GM19328 (cell line): ENCODE results near the gene NADK.
A peak's percentile ranks its signal among the peaks of the same experiment; 100 is the strongest.

Experiments used
- ATAC-seq: cut with Tn5 transposase; IDR thresholded peaks from one replicate; pipeline ENCODE4 v1.9.1; 2021; ENCODE audit warnings: mild to moderate bottlenecking, moderate library complexity; ENCODE audit not compliant: unreplicated experiment

NADK gene, protein sequence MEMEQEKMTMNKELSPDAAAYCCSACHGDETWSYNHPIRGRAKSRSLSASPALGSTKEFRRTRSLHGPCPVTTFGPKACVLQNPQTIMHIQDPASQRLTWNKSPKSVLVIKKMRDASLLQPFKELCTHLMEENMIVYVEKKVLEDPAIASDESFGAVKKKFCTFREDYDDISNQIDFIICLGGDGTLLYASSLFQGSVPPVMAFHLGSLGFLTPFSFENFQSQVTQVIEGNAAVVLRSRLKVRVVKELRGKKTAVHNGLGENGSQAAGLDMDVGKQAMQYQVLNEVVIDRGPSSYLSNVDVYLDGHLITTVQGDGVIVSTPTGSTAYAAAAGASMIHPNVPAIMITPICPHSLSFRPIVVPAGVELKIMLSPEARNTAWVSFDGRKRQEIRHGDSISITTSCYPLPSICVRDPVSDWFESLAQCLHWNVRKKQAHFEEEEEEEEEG

DNA sequence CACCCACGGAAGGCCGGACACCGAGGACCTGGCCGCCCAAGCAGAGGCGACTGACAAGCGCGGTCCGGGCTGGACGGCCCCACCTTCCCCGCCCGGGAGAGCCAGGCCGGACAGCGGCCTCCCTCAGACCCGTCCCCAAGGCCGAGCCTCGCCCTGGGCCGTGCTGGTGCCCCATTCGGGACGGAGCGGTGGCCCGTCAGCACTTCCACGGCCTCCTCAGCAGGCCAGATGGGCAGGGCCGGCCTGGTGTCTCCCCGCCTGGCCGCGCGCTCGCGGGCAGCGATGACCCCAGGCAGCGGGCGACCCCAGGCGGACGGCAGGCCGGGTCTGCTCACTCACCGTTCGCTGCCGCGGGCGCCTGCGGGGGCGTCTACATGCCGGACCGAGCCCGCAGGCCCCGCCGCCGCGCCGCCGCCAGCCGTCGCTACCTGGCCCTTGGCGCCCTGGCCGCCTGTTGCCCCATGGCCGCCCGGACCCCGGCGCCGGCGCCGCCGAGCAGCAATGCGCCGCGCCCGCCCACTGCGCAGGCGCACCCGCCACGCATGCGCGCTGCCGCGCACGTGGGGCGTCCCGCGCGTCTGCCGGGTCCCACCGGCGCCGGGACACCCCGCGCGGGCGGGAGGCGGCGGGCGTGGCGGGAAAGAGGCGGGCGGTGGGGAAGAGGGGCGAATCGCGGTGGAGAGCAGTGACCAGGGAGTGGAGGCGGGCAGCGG lies at the start of gene NADK:
NADK (minus strand) TSS at position 521 of the 713 bp plus-strand sequence. CDS start 13,064 bp downstream, outside the sequence.
- ATAC-seq: peak; percentile 42

DNA sequence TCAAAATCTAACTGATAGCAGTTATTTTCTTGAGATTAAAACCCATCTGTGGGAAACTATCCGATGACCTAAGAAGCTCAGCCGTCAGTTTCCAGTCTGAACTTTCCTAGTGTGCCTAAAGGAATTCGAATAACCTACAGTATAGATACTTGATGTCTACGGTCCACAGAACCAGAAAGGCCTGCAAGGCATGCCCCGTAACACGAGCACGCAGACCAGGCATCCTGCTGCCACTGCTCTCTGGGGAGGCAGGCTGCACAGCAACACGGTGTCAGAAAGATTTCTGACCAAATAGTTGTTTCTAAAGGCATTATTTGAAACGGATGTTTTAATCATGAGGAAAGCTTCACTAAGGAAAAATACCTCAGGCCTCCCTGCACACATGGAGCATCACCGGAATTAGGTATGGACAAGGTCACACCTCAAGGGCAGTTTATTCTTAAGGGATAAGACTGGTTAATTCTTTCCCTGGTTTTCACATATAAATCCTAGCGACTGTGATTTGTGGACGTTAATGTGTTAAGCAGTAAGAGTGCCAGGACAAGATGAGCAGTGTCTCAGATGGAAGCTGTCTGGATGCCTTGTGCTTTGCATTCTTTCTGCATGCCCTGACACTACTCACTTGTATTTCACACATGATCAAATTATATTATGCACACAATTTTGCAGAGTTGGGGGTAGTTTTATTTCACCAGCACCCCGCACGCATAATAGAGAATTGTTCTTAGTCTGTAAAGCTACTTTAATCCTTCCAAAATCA lies 49.0 kb upstream of the NADK start:
- ATAC-seq: no peak

DNA sequence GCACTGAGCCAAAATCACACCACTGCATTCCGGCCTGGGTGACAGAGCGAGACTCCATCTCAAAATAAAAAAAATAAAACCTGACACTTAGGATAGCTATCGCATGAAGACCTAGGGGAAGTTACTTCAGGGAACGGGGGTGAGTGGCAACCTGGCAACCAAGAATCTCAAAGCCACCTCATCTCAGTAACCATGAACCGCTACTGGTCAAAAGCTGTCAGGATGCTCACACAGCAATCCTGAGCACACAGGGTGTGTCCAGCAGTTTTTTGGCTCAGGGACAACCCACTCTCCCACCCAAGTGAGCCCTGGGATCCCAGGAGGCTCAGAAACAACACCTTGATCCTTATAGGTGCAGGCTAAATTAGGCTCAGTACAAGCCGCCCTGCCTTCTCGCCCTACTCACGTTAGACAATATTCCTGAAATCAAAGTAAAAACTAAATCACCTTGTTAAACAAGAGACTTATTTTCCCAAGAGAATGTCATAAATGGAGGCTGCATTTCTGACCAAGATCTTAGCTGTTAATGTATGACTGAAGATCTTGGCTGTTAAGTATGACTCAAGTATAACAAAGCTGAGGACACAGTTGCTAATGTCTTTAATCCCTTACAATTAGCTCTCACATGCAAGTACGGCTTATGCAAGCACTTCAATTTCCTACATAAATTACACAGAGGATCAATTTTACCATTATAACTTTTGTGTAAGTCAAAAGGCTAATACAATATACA lies 48.3 kb upstream of the NADK start:
- ATAC-seq: no peak

DNA sequence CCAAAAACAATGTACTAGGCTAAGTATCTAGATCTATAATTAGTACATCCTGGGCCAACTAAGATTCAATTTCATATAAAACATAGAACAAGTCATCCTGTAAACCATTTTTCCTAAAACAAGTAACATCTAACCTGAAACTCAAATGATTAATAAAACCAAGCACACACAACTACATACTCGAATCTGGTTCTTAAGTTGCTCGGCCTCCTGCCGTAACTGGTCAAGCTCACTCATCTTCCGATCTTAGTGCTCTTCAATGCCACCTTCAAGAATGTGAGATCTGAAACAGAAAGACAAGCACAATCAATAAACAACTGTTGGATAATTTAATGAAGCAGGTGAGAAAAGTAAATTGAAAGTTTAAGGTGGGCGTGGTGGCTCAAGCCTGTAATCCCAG lies 46.9 kb upstream of the NADK start:
- ATAC-seq: no peak

DNA sequence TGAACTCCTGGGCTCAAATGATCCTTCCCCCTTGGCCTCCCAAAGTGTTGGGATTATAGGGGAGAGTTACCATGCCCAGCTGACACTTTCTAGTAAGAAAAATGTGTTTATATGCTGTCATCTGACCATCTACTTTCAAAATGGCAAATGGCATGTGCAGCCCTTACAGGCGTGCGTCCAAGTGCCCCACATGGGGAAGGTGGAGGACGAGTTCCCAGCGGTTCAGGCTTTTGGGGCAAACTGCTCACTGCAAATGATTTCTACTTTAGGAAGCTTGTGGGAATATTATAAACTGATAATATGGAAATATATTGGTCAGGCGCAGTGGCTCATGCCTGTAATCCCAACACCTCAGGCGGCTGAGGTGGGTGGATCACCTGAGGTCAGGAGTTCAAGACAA lies 41.5 kb upstream of the NADK start:
- no peak for ATAC-seq

DNA sequence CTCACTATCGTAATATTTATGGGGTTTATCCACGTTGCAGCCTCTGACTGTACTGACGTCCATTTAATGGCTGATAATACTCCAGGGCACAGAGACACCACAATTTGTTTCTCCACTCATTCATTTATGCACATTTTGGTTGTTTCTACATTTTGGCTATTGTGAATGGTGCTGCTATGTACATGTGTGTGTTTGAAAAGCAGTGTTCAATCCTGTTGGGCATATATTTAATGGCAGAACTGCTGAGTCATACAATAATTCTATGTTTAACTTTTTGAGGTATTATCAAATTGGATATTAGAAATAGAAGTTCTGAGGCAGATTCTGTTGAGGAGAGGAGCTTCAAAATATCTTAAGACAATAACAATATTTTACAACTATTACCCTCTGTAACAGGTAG lies 39.0 kb upstream of the NADK start:
- ATAC-seq: no peak

DNA sequence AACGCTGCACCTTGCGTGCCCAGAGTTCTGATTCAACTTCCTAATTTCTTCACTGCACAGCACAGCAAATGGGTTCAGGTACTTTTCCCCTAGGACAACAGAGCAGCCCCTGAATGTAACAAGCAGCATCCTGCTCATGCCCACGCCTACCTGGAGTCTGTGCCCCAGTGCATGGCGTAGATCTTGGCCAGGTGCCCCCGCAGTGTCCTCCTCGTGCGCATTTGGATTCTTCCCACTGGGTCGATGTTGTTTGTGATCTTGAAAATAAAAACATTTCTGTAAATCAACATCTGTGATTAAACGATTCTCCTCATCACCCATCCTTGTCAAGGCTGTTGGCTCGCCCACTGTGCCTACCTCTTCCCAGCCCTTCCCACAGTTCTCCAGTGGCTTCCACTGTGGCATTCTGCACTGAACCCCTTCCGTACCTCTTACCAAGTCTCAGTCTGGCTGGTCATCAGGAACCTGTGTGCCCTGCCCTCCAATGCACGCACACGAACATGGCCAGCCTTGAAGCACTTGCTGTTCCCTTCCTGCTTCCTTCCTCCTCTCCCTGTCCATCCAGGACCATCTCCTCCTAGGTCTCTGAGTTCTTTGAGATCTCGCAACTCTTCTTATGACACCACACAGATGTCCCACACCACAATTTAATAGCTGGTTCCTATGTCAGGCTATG lies 37.5 kb upstream of the NADK start:
- ATAC-seq: no peak

DNA sequence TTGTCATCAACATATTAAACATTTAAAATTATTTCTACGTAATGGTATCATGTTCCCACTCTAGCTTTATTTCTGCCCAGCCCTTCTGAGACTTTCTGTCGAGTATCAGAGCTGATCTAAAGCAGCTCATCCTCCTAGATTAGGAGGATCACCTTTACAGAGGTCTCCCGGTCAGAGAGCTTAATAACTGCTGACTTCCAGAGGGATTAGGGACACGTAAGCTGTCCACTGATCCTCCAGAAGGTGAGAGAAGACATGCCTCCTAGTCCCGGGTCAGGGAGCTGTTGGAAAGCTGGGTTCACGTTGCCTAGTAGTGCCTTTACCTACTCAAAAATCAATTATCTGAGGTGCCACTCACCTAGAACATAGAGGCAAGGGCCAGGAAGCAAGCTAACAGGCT lies 31.2 kb upstream of the NADK start:
- ATAC-seq: no peak

DNA sequence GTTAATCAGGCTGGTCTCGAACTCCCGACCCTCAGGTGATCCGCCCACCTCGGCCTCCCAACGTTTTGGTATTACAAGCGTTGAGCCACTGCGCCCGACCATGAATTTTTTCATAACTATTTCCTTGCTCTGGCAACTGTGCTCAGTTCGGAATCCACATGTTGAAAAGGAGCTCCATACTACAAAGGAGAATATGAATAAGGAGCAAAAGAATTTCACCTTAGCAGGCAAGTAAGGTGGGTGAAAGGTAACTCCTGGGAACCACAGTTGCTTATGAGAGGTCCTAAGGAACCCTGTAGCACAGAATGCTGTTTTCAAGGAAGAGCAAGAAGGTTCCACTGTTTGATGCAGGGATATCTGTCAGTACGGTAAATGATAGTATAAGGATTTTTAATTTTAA lies 29.9 kb upstream of the NADK start:
- ATAC-seq: no peak

DNA sequence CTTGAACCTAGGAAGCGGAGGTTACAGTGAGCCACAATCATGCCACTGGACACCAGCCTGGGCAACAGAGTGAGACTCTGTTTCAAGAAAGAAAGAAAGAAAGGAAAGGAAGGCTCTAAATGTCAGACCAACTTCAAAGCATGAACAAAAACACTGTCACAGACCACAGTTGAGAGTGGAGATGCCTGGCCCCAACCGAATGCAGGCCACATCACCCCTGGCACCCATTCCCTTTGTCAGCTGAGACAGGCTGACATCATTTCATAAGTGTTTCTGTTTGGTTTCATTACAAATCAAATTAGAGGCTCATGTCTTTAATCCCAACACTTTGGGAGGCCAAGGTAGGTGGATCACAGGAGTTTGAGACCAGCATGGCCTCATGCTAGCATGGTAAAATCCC lies 28.6 kb upstream of the NADK start:
- no peak for ATAC-seq

DNA sequence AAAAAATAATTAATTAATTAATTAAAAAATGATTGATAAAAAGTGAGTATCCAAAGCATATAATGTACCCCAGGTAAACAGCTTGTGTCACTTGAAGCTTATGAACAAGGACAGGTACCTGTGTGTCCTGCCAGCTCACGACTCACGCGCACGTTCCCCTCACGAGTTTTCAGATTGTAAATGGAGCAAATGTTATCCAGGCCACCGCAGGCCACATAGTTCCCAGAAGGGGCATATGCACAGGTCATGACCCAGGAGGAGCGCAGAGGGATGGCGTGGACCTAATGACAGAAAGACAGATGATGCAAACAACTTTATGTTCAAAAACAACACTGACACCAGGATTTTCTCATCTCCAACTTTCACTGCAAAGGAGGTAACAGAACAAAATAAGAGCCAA lies 26.0 kb upstream of the NADK start:
- ATAC-seq: no peak

DNA sequence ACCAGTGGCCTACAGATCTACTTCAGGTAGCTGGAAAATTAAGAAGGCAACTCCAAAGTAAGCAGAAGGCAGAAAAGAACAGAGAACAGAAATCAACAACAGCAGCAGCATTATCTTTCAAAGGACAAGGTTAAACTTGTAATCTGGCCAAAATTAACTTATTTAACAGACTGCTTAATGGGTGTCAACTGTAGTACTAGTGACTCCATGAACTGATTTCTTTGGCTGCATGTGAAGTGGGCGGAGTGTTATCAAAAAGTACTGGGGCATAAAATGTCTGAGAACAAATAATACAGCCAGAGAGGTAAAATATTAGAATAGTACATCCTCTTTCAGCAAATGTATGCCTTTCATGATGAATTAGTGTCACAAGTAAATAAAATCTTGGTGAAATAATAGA lies 24.6 kb upstream of the NADK start:
- no peak for ATAC-seq

DNA sequence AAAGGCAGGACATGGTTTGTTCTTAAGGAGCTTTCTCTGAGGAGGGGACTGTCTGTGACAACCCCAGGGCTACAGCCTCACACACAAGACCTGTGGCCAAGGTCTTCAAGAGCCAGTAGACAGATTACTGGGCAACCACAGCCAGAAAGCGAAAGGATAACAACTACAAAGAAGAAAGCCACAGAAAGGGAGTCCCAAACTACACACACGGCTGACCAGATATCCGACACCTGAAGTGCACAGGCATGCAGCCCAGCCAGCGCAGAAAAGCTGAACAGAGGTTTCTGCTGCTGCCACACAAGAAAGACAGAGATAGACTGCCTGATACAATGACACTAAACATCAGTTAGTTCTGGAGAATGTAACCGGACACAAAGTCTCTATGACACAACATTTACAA lies 21.4 kb upstream of the NADK start:
- no peak for ATAC-seq

DNA sequence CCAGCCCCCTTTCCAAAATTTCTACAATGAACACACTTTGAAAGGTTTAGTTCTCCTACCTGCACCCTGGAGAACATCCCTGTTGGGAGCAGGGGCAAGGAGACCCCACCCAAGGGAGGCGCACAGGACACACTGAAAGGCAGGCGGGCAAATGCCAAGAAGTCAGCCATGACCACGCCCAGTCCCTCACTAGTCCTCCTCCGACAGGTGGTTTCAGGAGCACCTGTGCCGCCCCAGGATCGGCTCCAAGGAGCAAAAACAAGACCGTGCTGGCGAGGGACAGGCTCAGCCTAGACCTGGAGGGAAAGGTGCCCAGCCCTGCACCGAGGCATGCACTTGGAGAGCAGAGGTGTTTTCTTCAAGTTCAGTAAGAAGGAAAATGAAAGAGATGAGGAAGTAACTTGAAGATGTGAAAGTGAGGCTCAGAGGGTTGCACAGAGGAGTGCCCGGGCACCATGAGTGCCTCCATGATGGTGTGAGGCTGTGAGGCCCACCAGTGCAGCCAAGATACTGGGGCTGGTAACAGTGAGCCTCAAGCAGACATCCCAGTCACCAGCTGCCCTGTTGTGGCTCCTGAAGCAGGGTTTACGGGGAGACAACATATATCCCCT lies 19.6 kb upstream of the NADK start:
- no peak for ATAC-seq

DNA sequence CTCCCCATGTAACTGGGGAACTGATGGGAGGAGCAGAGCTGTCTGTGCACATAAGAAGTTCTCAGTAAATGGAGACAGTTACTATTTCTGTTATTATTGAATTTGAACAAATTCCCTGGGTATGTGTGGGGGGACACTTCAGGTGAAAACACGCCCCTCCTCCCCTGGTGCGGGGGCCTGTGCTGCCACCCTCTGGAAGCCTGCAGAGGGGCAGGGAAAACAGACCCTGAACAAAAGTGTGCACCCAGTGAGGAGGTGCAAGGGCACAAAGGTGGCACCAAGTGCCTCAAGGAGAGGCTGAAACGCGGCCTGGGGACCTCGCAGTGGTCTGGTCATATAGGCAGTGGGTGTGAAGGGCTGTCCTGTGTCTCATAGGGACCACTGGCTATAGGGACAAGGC lies 18.2 kb upstream of the NADK start:
- ATAC-seq: no peak

DNA sequence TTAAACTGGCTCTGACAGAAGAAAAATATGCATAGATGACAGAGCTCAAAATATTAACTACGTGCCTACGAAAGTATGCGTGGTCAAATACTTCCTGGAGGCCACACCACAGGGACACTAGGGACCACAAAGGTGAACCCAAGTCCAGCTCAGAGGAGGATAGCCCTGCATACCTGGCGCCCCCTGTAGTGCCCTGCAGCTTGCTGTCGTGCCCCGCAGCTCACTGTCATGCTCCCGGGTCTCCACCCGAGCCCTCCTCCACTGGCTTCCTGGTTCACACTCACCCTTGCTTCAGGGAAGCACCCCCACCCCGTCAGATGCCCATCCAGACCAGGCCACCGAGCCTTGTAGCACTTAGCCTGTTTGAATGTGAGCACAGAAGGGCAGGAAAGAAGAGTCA lies 16.7 kb upstream of the NADK start:
- no peak for ATAC-seq

DNA sequence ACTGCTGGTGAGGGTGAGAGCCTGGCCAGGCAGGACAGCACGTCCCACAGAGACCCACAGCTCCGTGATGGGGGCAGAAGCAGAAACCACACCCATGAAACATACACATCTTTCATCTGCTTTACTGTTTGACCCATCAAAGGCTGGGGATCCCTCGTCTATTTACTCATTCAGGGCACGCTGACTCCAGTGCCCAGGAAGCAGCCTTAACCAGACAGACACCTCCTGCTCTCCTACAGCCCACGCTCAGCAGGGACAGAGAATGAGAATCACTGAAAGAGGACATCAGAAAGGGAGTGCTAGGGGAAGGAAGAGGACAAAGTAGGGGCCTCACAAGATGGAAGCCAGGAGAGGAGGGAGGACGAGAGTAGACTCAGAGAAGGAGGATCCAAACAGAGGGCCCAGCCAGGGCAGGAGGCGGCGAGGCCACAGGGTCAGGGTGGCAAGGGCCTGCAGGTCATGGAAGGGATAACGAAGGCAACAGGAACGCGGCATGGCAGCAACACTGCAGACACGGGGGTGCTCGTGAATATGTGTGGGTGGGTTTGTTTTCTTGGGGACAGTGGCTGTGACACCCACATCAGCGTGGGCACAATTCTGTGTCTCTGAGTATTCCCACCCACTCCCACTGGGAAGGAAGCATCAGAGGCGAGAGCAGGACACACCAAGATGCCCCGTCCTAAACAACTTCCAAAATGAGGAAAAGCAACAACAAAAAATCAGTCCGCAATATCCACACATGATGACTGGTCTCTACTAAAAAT lies 15.4 kb upstream of the NADK start:
- ATAC-seq: no peak

DNA sequence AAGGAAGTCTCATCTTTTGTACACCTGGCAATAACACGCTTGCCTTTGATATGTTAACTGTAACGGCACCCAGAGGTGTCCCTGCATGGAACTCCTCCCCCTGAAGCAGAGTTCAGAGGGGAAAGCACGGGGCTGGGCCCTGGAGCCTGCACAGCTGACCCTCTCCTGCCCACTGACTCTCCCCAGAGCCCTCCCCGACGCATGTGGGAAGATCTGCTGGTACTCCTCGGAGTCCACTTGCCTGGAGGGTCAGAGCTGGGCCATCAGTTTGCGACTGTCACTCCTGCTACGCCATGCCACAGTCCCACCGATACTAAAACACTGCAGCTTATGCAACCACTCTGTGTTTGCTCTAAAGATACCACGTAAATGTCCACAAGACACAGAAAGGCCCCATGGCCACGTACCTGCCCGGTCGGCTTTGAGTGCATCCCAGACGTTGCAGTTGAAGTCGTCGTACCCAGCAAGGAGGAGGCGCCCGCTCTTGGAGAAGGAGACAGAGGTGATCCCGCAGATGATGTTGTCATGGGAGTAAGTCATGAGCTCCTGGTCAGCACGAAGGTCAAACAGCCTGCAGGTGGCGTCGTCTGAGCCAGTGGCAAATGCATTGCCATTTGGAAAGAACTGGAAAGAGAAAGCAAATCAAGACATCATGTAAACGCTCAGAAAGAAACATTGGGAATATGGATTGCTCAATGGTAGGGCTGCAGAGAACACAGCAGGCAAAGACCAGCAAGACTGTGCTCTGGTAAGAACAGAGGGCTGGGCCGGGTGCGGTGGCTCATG lies 10.6 kb upstream of the NADK start:
- no peak for ATAC-seq

DNA sequence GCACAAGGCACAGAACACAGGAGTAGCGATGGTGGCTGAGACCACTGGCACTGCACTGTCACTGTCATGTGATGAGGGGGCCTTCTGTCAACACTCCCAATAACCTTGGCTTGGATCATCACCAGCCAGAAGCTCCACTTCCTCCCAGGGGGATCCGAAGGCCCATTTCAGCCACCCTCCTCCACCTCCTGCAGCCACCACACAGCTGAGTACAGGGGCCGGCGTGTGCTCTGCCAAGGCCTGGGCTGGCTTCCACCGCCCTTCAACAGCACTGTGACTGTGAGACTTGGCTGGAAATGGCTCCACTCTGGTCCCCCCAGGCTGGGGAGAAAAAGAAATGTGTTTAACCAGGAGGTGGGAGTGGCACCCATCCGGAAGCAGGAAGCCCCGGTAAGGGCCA lies 9.9 kb upstream of the NADK start:
- no peak for ATAC-seq
